Hepatocyte (in vitro differentiated cells): ENCODE measurements around the gene UBE2S. TPM values are rescaled to one million over a fixed set of nuclear protein-coding genes. Genes with fewer than 3 reads are reported as not detected.

ENCODE experiments used
- DNase-seq: peaks from one replicate; pipeline ENCODE4 v3.0.0-alpha.2; 2016; ENCODE audit warnings: low spot score
- H2AFZ ChIP-seq: fragments of 200-600 bp; sonication (generic); 2 replicates; pipeline ENCODE4 v1.6.0; 2016; ENCODE audit warnings: antibody characterized with exemption, mild to moderate bottlenecking
- H3K27ac ChIP-seq: fragments of 200-600 bp; sonication (generic); 2 replicates; pipeline ENCODE4 v1.5.1; 2016; ENCODE audit warnings: mild to moderate bottlenecking
- H3K27me3 ChIP-seq: fragments of 200-600 bp; sonication (generic); 2 replicates; pipeline ENCODE4 v1.6.1; 2016
- H3K36me3 ChIP-seq: fragments of 200-600 bp; sonication (generic); replicated peaks from 2 replicates; pipeline ENCODE4 v1.5.1; 2016; ENCODE audit warnings: low read depth; ENCODE audit not compliant: insufficient read depth
- H3K4me1 ChIP-seq: fragments of 200-600 bp; sonication (generic); 2 replicates; pipeline ENCODE4 v1.5.1; 2016; ENCODE audit warnings: mild to moderate bottlenecking, moderate library complexity; ENCODE audit not compliant: insufficient read depth
- H3K4me2 ChIP-seq: fragments of 200-600 bp; sonication (generic); 2 replicates; pipeline ENCODE4 v1.6.0; 2016
- H3K4me3 ChIP-seq: fragments of 200-600 bp; sonication (generic); 2 replicates; pipeline ENCODE4 v1.5.1; 2016; ENCODE audit warnings: mild to moderate bottlenecking
- H3K79me2 ChIP-seq: fragments of 200-600 bp; sonication (generic); 2 replicates; pipeline ENCODE4 v1.6.0; 2017; ENCODE audit warnings: mild to moderate bottlenecking
- H3K9me2 ChIP-seq: fragments of 200-600 bp; sonication (generic); replicated peaks from 2 replicates; pipeline ENCODE4 v1.6.0; 2017; ENCODE audit warnings: mild to moderate bottlenecking; ENCODE audit not compliant: insufficient read depth
- H3K9me3 ChIP-seq: fragments of 200-600 bp; sonication (generic); 2 replicates; pipeline ENCODE4 v1.5.1; 2016; ENCODE audit warnings: low read depth, mild to moderate bottlenecking
- H4K20me1 ChIP-seq: fragments of 200-600 bp; sonication (generic); 2 replicates; pipeline ENCODE4 v1.6.0; 2016; ENCODE audit warnings: mild to moderate bottlenecking; ENCODE audit not compliant: insufficient read depth, poor library complexity, severe bottlenecking
- EZH2 ChIP-seq: fragments of 200-600 bp; sonication (generic); IDR thresholded peaks from 2 replicates; pipeline ENCODE4 v1.6.1; 2016; ENCODE audit warnings: antibody characterized with exemption, mild to moderate bottlenecking, borderline replicate concordance
- EZH2phosphoT487 ChIP-seq: fragments of 200-600 bp; sonication (generic); IDR thresholded peaks from one replicate; pipeline ENCODE4 v1.6.1; 2018; ENCODE audit warnings: antibody characterized with exemption, mild to moderate bottlenecking, low read depth, moderate library complexity; ENCODE audit not compliant: unreplicated experiment, severe bottlenecking
- WGBS: methylation state at CpG from one replicate; pipeline ENCODE4 v1.1.6; 2016; ENCODE audit warnings: low lambda C conversion rate; ENCODE audit errors: missing lambda C conversion rate; 5-methylcytosine and 5-hydroxymethylcytosine counted together
- polyA plus RNA-seq: library from polyadenylated mRNA; unstranded; fragments of >200 nt; fragmentation: Nextera tagmentation; extraction: Ambion mirVana; gene quantifications from 2 replicates; pipeline ENCODE4 v1.2.1, GENCODE V29; 2016
- total RNA-seq: library from RNA; depleted of rRNA; stranded (reverse); fragments of >200 nt; gene quantifications from 2 replicates; pipeline ENCODE4 v1.2.3, GENCODE V29; 2014
- TF ChIP-seq, protein P1 (sequence below): fragments of 200-600 bp; sonication (generic); IDR thresholded peaks from 2 replicates; pipeline ENCODE4 v1.5.1; 2016; ENCODE audit warnings: antibody characterized with exemption, mild to moderate bottlenecking; ENCODE audit not compliant: poor library complexity

UBE2S gene
- total and polyA plus RNA-seq, 2 experiments from 2014 or later = 20.4 to 105 TPM

DNA sequence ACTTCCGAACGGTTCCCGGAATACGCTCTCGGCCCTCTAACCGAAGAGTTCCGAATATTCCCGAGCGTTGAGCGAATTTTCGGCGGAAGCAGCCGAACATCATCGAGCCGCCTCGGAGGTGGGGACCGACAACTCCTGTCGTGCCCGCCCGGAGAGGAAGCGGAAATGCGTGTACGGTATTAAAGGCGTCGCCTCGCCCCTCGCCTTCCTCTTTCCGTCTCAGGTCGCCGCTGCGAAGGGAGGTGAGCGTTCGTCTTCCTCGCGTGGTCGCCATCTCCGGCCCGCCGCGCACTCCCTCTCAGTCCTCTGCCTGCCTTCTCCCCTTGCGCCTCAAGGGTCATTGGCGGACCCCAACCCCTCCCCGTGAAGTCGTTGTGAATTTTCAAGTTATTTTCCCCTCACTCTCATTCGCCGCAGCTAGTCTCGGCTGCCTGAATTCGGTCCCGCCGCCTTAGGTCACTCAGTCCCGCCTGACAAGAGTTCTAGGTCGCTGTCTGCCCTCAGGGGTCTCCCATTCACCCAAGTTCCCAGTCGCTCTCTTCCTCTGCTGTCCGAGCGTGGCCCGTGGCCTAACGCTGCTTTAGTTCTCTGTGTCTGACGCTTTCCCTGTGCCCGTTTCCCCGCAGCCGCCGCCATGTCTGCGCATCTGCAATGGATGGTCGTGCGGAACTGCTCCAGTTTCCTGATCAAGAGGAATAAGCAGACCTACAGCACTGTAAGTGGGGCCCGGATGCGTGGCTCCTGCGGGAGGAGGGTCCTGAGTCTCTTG is 21.7 kb downstream of the UBE2S start, which contains the start of gene RPL28:
Gene RPL28 (plus strand): TSS at position 209 of the 769 bp plus-strand sequence. CDS start 426 bp downstream, at position 635.
- Histone ChIP-seq H4K20me1 (peaks cover 50% of the 10 kb centered on the region), H3K4me3 (peak within 1 kb of the TSS; percentile 35), H3K27me3 (no peaks in the 10 kb centered on the region), H3K9me2 (no peaks in the 10 kb centered on the region), H3K27ac (peak within 1 kb of the TSS; percentile 87), H3K4me2 (peak within 1 kb of the TSS; percentile 100), H3K4me1 (peaks cover 38% of the 10 kb centered on the region), H3K79me2 (peaks cover 53% of the 10 kb centered on the region), H3K9me3 (no peaks in the 10 kb centered on the region), H3K36me3 (no peaks in the 10 kb centered on the region), H2AFZ (peak within 1 kb of the TSS; percentile 54)
- DNase-seq = peak; percentile 98
- TF ChIP-seq, protein P1, sequence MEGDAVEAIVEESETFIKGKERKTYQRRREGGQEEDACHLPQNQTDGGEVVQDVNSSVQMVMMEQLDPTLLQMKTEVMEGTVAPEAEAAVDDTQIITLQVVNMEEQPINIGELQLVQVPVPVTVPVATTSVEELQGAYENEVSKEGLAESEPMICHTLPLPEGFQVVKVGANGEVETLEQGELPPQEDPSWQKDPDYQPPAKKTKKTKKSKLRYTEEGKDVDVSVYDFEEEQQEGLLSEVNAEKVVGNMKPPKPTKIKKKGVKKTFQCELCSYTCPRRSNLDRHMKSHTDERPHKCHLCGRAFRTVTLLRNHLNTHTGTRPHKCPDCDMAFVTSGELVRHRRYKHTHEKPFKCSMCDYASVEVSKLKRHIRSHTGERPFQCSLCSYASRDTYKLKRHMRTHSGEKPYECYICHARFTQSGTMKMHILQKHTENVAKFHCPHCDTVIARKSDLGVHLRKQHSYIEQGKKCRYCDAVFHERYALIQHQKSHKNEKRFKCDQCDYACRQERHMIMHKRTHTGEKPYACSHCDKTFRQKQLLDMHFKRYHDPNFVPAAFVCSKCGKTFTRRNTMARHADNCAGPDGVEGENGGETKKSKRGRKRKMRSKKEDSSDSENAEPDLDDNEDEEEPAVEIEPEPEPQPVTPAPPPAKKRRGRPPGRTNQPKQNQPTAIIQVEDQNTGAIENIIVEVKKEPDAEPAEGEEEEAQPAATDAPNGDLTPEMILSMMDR = no peak
- TF ChIP-seq EZH2 (no peak), EZH2phosphoT487 (no peak)
- WGBS = 1% methylated on average over 62 of the region's 68 CpGs

DNA sequence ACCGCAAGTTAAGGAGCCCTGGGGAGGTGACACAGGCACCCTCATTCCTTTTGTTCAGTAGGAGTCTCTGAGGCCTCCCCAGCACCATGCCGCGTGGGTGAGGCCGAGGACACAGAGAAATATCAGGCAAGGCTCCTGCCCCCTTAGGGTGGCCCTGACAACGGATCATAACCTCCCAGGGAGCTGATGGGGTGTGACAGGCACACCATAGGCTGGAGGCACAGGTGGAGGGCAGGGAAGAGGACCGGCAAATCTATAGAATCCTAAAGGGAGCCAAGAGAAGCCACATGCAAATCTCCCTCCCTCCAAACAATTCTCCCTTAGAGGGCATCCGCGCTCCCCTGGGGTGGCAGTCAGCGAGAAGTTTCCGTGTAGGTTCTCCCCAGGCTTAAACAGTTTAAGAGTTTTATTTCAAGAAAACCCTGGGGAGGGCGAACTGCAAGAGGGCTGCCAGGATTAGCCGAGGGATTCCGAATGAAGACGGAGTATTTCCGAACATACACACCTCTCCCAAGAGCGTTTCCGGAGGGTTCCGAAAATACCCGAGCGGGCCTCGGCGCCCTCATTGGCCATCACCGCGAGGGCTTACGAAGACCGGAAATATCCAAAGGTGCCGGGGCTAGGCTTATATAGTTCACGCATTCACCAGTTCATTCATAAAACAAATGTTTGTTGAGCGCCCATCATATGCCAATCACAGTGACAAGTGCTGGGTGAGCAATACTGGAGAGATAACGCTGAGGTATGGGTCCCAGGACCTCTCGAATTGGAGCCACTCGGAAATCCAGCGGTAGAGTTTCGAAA is 22.5 kb downstream of the UBE2S start:
- Histone ChIP-seq H3K4me3 (peak overlapping the region; percentile 15), H4K20me1 (peaks cover 43% of the 10 kb centered on the region), H3K79me2 (peaks cover 53% of the 10 kb centered on the region), H3K4me2 (peak overlapping the region; percentile 67), H2AFZ (peak overlapping the region; percentile 54), H3K9me3 (no peaks in the 10 kb centered on the region), H3K4me1 (peaks cover 38% of the 10 kb centered on the region), H3K36me3 (no peaks in the 10 kb centered on the region), H3K27me3 (no peaks in the 10 kb centered on the region), H3K27ac (peak overlapping the region; percentile 87), H3K9me2 (no peaks in the 10 kb centered on the region)
- peak; percentile 95 for DNase-seq
- TF ChIP-seq, protein P1 = no peak
- TF ChIP-seq EZH2 (no peak), EZH2phosphoT487 (no peak)
- 6% methylated on average over 34 of the region's 34 CpGs for WGBS

DNA sequence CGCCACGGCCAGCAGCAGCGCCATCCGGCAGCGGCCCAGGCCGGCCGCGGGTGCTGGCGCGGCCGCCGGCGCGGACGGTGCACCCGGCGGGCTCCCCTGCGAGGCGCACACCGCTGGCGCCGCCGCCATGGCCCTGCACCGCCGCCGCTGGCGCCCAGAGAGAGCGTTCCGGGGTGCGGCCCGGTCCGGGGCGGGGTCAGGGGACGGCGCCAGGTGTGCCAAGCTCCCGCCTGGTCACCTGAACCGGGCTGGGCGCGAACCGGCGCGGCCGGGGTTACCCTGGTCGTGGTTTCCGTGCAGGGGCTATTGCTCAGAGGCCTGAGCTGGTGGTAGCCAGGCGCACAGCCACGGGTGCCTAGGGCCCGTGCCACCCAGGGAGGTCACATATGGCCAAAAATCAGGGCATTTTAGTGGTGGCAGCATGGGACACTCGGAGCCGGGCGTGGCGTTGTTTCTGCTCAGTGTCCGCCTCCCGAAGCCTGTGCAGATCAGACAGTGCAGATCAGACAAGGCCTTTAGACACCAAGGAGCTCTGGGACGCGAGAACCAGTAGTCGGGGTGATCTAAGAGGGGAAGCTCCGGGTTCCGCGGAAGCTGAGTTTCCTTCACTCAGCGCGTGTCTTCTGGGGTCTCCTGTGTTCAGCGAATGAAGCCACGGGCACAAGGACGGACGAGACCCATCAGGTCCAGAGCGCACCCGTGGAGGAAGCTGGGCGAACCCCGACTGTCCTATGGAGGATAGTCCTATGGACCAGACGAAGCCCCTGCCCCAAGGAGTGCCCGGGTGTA is 23.3 kb downstream of the UBE2S start, which contains the start of gene TMEM238:
Gene TMEM238 (minus strand): TSS at position 162 of the 789 bp plus-strand sequence. CDS start 33 bp downstream, at position 129.
- H3K27ac ChIP-seq = peak within 1 kb of the TSS; percentile 87
- H3K4me1 ChIP-seq = peaks cover 38% of the 10 kb centered on the region
- peak; percentile 71 for DNase-seq
- no peaks in the 10 kb centered on the region for H3K9me2 ChIP-seq
- no peaks in the 10 kb centered on the region for H3K36me3 ChIP-seq
- 27% methylated on average over 55 of the region's 72 CpGs for WGBS
- no peaks in the 10 kb centered on the region for H3K27me3 ChIP-seq
- H4K20me1 ChIP-seq = peaks cover 35% of the 10 kb centered on the region
- H3K79me2 ChIP-seq = peaks cover 48% of the 10 kb centered on the region
- TF ChIP-seq EZH2 (no peak), EZH2phosphoT487 (no peak)
- TF ChIP-seq, protein P1 = no peak
- peak within 1 kb of the TSS; percentile 15 for H3K4me3 ChIP-seq
- peak within 1 kb of the TSS; percentile 75 for H2AFZ ChIP-seq
- H3K9me3 ChIP-seq = no peaks in the 10 kb centered on the region
- H3K4me2 ChIP-seq = peak within 1 kb of the TSS; percentile 90
